Measurements from ENCODE around the gene CCR7. TPM values are rescaled to one million over a fixed set of nuclear protein-coding genes. Genes with fewer than 3 reads are reported as not detected.
A peak's percentile ranks its signal among the peaks of the same experiment; 100 is the strongest.

CCR7 gene
- total and polyA plus RNA-seq, 2 of the 13 experiments (the other 11 are each of a cell fraction or from before 2014, with no cell fraction given) = 0.04 to 0.53 TPM

GRCh38 chr17:40564195-40564882 is 933 bp downstream of the CCR7 start (continued):
- TF ChIP-seq ZIK1 (CRISPR knock-in tag; IDR thresholded peaks at IDR 0.05; ENCODE audit: borderline replicate concordance, low read depth) = no peak
- TF ChIP-seq ZNF3 (CRISPR knock-in tag; IDR thresholded peaks at IDR 0.05) = no peak
- no peak for TF ChIP-seq ZNF260 (CRISPR knock-in tag; IDR thresholded peaks at IDR 0.05; ENCODE audit: borderline replicate concordance, low read depth)
- TF ChIP-seq PHF8 (CRISPR knock-in tag; IDR thresholded peaks at IDR 0.05) = no peak
- TF ChIP-seq ZNF496 (CRISPR knock-in tag; IDR thresholded peaks at IDR 0.05; ENCODE audit: insufficient replicate concordance) = no peak
- TF ChIP-seq HOXA9 (CRISPR knock-in tag; IDR thresholded peaks at IDR 0.05; ENCODE audit: borderline replicate concordance) = no peak
- no peak for TF ChIP-seq ZNF343 (CRISPR knock-in tag; IDR thresholded peaks at IDR 0.05)
- no peak for TF ChIP-seq NFKB2 (CRISPR knock-in tag; IDR thresholded peaks at IDR 0.05; ENCODE audit: borderline replicate concordance)

GRCh38 chr17:40563220-40564052 is 1.8 kb downstream of the CCR7 start:
- H3K4me3 ChIP-seq (replicated peaks in 1 of 3; ENCODE audit: insufficient read depth in 1 of 3, low read depth in 2 of 3, low read length in 3 of 3) = no peak overlapping the region
- H3K4me1 ChIP-seq (ENCODE audit: insufficient read depth, low read length) = peaks cover 35% of the 10 kb centered on the region
- DNase-seq (ENCODE audit: low spot score) (no peak), ATAC-seq (no peak), FAIRE-seq (no peak)
- TF ChIP-seq, protein P1, sequence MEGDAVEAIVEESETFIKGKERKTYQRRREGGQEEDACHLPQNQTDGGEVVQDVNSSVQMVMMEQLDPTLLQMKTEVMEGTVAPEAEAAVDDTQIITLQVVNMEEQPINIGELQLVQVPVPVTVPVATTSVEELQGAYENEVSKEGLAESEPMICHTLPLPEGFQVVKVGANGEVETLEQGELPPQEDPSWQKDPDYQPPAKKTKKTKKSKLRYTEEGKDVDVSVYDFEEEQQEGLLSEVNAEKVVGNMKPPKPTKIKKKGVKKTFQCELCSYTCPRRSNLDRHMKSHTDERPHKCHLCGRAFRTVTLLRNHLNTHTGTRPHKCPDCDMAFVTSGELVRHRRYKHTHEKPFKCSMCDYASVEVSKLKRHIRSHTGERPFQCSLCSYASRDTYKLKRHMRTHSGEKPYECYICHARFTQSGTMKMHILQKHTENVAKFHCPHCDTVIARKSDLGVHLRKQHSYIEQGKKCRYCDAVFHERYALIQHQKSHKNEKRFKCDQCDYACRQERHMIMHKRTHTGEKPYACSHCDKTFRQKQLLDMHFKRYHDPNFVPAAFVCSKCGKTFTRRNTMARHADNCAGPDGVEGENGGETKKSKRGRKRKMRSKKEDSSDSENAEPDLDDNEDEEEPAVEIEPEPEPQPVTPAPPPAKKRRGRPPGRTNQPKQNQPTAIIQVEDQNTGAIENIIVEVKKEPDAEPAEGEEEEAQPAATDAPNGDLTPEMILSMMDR (CRISPR knock-in tag; IDR thresholded peaks at IDR 0.05) = peak; percentile 42
- TF ChIP-seq STAG1 (CRISPR knock-in tag; IDR thresholded peaks at IDR 0.05) (0 out of 2 replicates have a peak, but pooled peaks have one; percentile 23), KLF6 (CRISPR knock-in tag; IDR thresholded peaks at IDR 0.05) (no peak)
- no TSS peak for BruUV-seq (replicated peaks)
- ChIA-PET POLR2A (interaction anchor here (0.5 to 0.6 kb wide), 2 partner anchors 28 to 1865 kb away, joined by 3 read pairs; no protein-coding TSS in a partner anchor), CTCF (ENCODE audit: low intra/inter-chr PET ratio, low total read pairs) (no interaction called here)
- in situ Hi-C loops (cut with HindIII; ENCODE audit: extremely low pct_ligation_motif_present, low pct_unique_long_range_greater_than_20kb) = loop anchor here (5.0 kb wide), 1 partner anchor 121 kb away; the partner anchor contains the start of gene IGFBP4
- H3K36me3 ChIP-seq (replicated peaks in 1 of 2; ENCODE audit: control insufficient read depth in 1 of 2, insufficient read depth in 2 of 2, low read length in 2 of 2) = no peaks in the 10 kb centered on the region
- intact Hi-C loops (cut with micrococcal nuclease; ENCODE audit: unreplicated experiment) = no loop called here
- H3K9me3 ChIP-seq (ENCODE audit: low read length) = peaks cover 8% of the 10 kb centered on the region
- WGBS (ENCODE audit: low lambda C conversion rate) = 41% methylated on average over 13 of the region's 13 CpGs
- H3K4me2 ChIP-seq (ENCODE audit: low read depth, low read length) = no peak overlapping the region
- H3K79me2 ChIP-seq (ENCODE audit: insufficient read depth, low read length) = no peaks in the 10 kb centered on the region
- H3K9ac ChIP-seq (ENCODE audit: insufficient read depth, low read depth, low read length) = no peak overlapping the region
- H3K27ac ChIP-seq (ENCODE audit: extremely low read length, insufficient read depth, low read length) = no peak overlapping the region
- H3K27me3 ChIP-seq (ENCODE audit: control insufficient read depth in 1 of 2, insufficient read depth in 2 of 2, low read length in 2 of 2) = peaks cover 3 to 47% of the 10 kb centered on the region in 2 experiments; a peak in 2 of 5 replicates
- H2AFZ ChIP-seq (ENCODE audit: low read length) = no peak overlapping the region
- no peaks in the 10 kb centered on the region for H4K20me1 ChIP-seq (ENCODE audit: insufficient read depth, low read length)
